HL-60/S4 treated with retinoic acid at 250 ng/mL for 4 days and 3 days (cell line): ENCODE results near the gene MET.

ENCODE experiments used
- in situ Hi-C: fragments of 300-500 bp; cut with MboI; formaldehyde crosslinking; loops from 2 replicates; pipeline ENCODE4 v1.7.0; 2022; ENCODE audit warnings: low sequenced_read_pairs

MET gene

DNA sequence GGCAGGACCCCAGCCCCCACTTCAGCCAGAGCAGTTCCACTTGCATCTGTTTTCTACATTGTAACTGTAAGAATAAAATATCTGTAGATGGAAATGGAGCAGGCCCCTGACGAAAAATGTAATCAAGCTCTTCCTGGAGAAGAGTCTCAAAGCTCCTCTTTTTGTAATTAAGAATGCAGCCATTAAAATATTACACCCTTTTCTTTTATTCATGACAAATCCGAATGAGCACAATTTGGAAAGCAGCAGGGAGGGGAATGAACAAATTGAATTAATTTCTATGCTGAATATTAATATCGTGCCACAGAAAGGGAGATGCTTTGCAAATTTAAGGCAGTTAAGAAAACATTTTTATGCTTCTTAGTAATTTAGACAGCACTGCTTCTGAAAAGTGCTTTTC lies 165.6 kb downstream of the MET start:
- in situ Hi-C loops = no loop called here

DNA sequence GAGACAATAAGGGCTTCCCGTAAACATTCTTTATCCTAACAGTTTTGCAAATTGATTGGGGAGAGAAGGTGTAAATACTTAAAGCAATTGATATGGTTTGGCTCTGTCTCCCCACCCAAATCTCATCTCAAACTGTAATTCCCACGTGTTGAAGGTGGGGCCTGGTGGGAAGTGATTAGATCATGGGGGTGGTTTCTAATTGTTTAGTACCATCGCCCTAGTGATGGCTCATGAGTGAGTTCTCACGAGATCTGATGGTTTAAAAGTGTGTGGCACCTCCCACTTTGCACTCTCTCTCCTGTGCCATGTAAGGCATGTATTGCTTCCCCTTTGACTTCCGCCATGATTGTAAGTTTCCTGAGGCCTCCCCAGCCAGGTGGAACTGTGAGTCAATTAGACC lies 168.3 kb downstream of the MET start:
- in situ Hi-C loops = no loop called here

- in situ Hi-C loops = no loop called here
These were observed 170.4 kb downstream of the MET start for GRCh38 chr7:116842371-116842770.

GRCh38 chr7:116843378-116843777 lies 171.4 kb downstream of the MET start:
- in situ Hi-C loops = no loop called here
